CD4-positive, alpha-beta T cell treated with Interleukin-4 for 1 hour (primary cell): Measurements from ENCODE around the gene CASQ1.
A peak's percentile ranks its signal among the peaks of the same experiment; 100 is the strongest.

Source experiments
- DNase-seq, 2 donors: peaks; one replicate each; pipeline ENCODE4 v3.0.0-alpha.2; 2020 to 2022

The CASQ1 gene

GRCh38 chr1:160168609-160169369 is 21.6 kb upstream of the CASQ1 start:
- no peak for DNase-seq

- DNase-seq: no peak
Observed at GRCh38 chr1:160169553-160170399, 20.6 kb upstream of the CASQ1 start.

GRCh38 chr1:160171354-160171753 is 19.0 kb upstream of the CASQ1 start:
- no peak for DNase-seq

GRCh38 chr1:160171980-160172379 is 18.4 kb upstream of the CASQ1 start:
- DNase-seq: no peak

GRCh38 chr1:160177231-160177630 is 13.1 kb upstream of the CASQ1 start:
- DNase-seq: no peak

GRCh38 chr1:160177667-160178066 is 12.7 kb upstream of the CASQ1 start:
- DNase-seq: no peak

GRCh38 chr1:160178731-160179130 is 11.6 kb upstream of the CASQ1 start:
- DNase-seq: no peak

GRCh38 chr1:160179336-160179735 is 11.0 kb upstream of the CASQ1 start:
- DNase-seq: no peak

- no peak for DNase-seq
Observed at GRCh38 chr1:160186246-160186645, 4.1 kb upstream of the CASQ1 start.

GRCh38 chr1:160186729-160187128 is 3.6 kb upstream of the CASQ1 start:
- DNase-seq: no peak

- DNase-seq: no peak
Observed at GRCh38 chr1:160187407-160187806, 3.0 kb upstream of the CASQ1 start.

- DNase-seq: no peak
Observed at GRCh38 chr1:160188341-160188740, 2.0 kb upstream of the CASQ1 start.

- no peak for DNase-seq
Observed at GRCh38 chr1:160191756-160192155, 1.4 kb downstream of the CASQ1 start.

- DNase-seq: no peak
Observed at GRCh38 chr1:160192234-160192633, 1.9 kb downstream of the CASQ1 start.

- DNase-seq: peak; percentile 78 to 79
Observed at GRCh38 chr1:160193091-160193819, 2.9 kb downstream of the CASQ1 start.

GRCh38 chr1:160193832-160194736 is 3.7 kb downstream of the CASQ1 start:
- no peak for DNase-seq

- DNase-seq: no peak
Observed at GRCh38 chr1:160194737-160195059, 4.3 kb downstream of the CASQ1 start.

- DNase-seq: no peak
Observed at GRCh38 chr1:160196143-160196542, 5.8 kb downstream of the CASQ1 start.

- no peak for DNase-seq
Observed at GRCh38 chr1:160197231-160197630, 6.9 kb downstream of the CASQ1 start.

GRCh38 chr1:160200786-160201185 is 10.4 kb downstream of the CASQ1 start:
- DNase-seq: no peak

- DNase-seq: peak; percentile 41 to 74
Observed at GRCh38 chr1:160204526-160205241, 14.3 kb downstream of the CASQ1 start.
